MCF 10A (cell line): ENCODE results near the gene DNAJB11. TPM values are rescaled to one million over a fixed set of nuclear protein-coding genes. Genes with fewer than 3 reads are reported as not detected.

ENCODE experiments used
- BruUV-seq: library from RNA; stranded (reverse); fragments of 400-500 nt; replicated peaks from 2 replicates; lab custom pipeline; 2021; lab: Mats Ljungman, UMichigan
- CTCF ChIA-PET: fragments of 300-600 bp; sonication (Branson Sonifier 250); formaldehyde crosslinking; extraction: SDS; loops from one replicate; lab custom pipeline; 2021; ENCODE audit warnings: antibody characterized with exemption, inconsistent platforms; lab: Yijun Ruan, JAX
- POLR2A ChIA-PET: fragments of 300-600, 350-650 bp; sonication (Branson Sonifier 250); formaldehyde crosslinking; extraction: SDS; loops from one replicate; lab custom pipeline; 2020; ENCODE audit warnings: antibody characterized with exemption, inconsistent platforms; lab: Yijun Ruan, JAX
- DNase-seq: peaks from one replicate; pipeline ENCODE4 v3.0.0-alpha.2; 2018; ENCODE audit not compliant: unreplicated experiment
- H3K27ac Mint-ChIP-seq: one replicate; pipeline ENCODE4 v1.8.0; 2022; ENCODE audit warnings: mild to moderate bottlenecking, low read depth, mixed read lengths; ENCODE audit not compliant: unreplicated experiment
- H3K27me3 Mint-ChIP-seq: one replicate; pipeline ENCODE4 v1.8.0; 2022; ENCODE audit warnings: mixed read lengths; ENCODE audit not compliant: insufficient read depth, unreplicated experiment
- H3K36me3 Mint-ChIP-seq: one replicate; pipeline ENCODE4 v1.8.0; 2022; ENCODE audit warnings: mild to moderate bottlenecking, moderate library complexity, mixed read lengths; ENCODE audit not compliant: insufficient read depth, unreplicated experiment
- H3K4me1 Mint-ChIP-seq: one replicate; pipeline ENCODE4 v1.8.0; 2022; ENCODE audit warnings: mixed read lengths; ENCODE audit not compliant: insufficient read depth, unreplicated experiment
- H3K4me3 Mint-ChIP-seq: one replicate; pipeline ENCODE4 v1.8.0; 2022; ENCODE audit warnings: mild to moderate bottlenecking, moderate library complexity, mixed read lengths; ENCODE audit not compliant: unreplicated experiment
- H3K9me3 Mint-ChIP-seq: one replicate; pipeline ENCODE4 v1.8.0; 2022; ENCODE audit warnings: mixed read lengths; ENCODE audit not compliant: unreplicated experiment
- CTCF ChIP-seq: fragments of 200-600 bp; IDR thresholded peaks from one replicate; pipeline ENCODE4 v1.8.0; 2022; ENCODE audit warnings: antibody characterized with exemption, mild to moderate bottlenecking; ENCODE audit not compliant: unreplicated experiment
- intact Hi-C: fragments of 100-400 bp; cut with micrococcal nuclease; formaldehyde crosslinking; loops from 2 replicates; pipeline ENCODE4 v1.14.1; 2022
- total RNA-seq: library from RNA; stranded (reverse); gene quantifications from 2 replicates; pipeline ENCODE4 v1.2.3, GENCODE V29; 2022

Gene DNAJB11
- total RNA-seq, 1 experiment from 2014 or later, result 116 TPM

GRCh38 chr3:186600896-186601295 is 30.4 kb downstream of the DNAJB11 start:
- Mint-ChIP-seq H3K27me3 (no peaks in the 10 kb centered on the region), H3K36me3 (no peaks in the 10 kb centered on the region), H3K4me3 (no peak overlapping the region), H3K27ac (no peak overlapping the region), H3K4me1 (peaks cover 34% of the 10 kb centered on the region), H3K9me3 (no peaks in the 10 kb centered on the region)
- POLR2A ChIA-PET, result interaction anchor here (0.7 to 1.7 kb wide), 2 partner anchors 9 to 13 kb away, joined by 3 to 5 read pairs; no protein-coding TSS in a partner anchor
- intact Hi-C loops, result no loop called here
- BruUV-seq, result no TSS peak
- no peak for DNase-seq
- no peak for TF ChIP-seq CTCF
- CTCF ChIA-PET, result interaction anchor here (0.6 to 2.5 kb wide), 6 partner anchors 8 to 93 kb away, joined by 3 to 9 read pairs (median 4); no protein-coding TSS in a partner anchor

GRCh38 chr3:186603159-186603558 is 32.6 kb downstream of the DNAJB11 start:
- ChIA-PET POLR2A (interaction anchor here (1.0 to 1.3 kb wide), 2 partner anchors 13 to 36 kb away, joined by 3 to 4 read pairs; partner anchors contain the start of gene TBCCD1), CTCF (interaction anchor here (2.8 kb wide), 1 partner anchor 13 kb away, joined by 18 read pairs; no protein-coding TSS in a partner anchor)
- Mint-ChIP-seq H3K27ac (no peak overlapping the region), H3K9me3 (no peaks in the 10 kb centered on the region), H3K36me3 (no peaks in the 10 kb centered on the region), H3K4me3 (no peak overlapping the region), H3K4me1 (peaks cover 26% of the 10 kb centered on the region), H3K27me3 (no peaks in the 10 kb centered on the region)
- BruUV-seq, result no TSS peak
- intact Hi-C loops, result no loop called here
- no peak for TF ChIP-seq CTCF
- DNase-seq, result no peak

GRCh38 chr3:186605078-186605477 is 34.6 kb downstream of the DNAJB11 start:
- Mint-ChIP-seq H3K4me3 (no peak overlapping the region), H3K27ac (no peak overlapping the region), H3K36me3 (no peaks in the 10 kb centered on the region), H3K27me3 (no peaks in the 10 kb centered on the region), H3K9me3 (no peaks in the 10 kb centered on the region), H3K4me1 (peaks cover 11% of the 10 kb centered on the region)
- CTCF ChIA-PET, result interaction anchor here (0.6 to 2.8 kb wide), 5 partner anchors 9 to 751 kb away, joined by 3 to 18 read pairs (median 3); no protein-coding TSS in a partner anchor
- TF ChIP-seq CTCF, result no peak
- intact Hi-C loops, result no loop called here
- no TSS peak for BruUV-seq
- POLR2A ChIA-PET, result interaction anchor here (0.7 to 1.4 kb wide), 3 partner anchors 15 to 178 kb away, joined by 3 to 4 read pairs (median 3); partner anchors contain the start of gene EIF4A2
- no peak for DNase-seq

GRCh38 chr3:186605561-186606545 is 35.3 kb downstream of the DNAJB11 start:
- Mint-ChIP-seq H3K4me3 (no peak overlapping the region), H3K4me1 (peaks cover 11% of the 10 kb centered on the region), H3K9me3 (no peaks in the 10 kb centered on the region), H3K27ac (no peak overlapping the region), H3K27me3 (no peaks in the 10 kb centered on the region), H3K36me3 (no peaks in the 10 kb centered on the region)
- no peak for TF ChIP-seq CTCF
- BruUV-seq, result no TSS peak
- CTCF ChIA-PET, result interaction anchor here (0.6 to 2.8 kb wide), 4 partner anchors 9 to 479 kb away, joined by 3 to 18 read pairs (median 4); no protein-coding TSS in a partner anchor
- POLR2A ChIA-PET, result interaction anchor here (0.7 to 1.4 kb wide), 2 partner anchors 16 to 18 kb away, joined by 3 to 4 read pairs; no protein-coding TSS in a partner anchor
- DNase-seq, result no peak
- intact Hi-C loops, result no loop called here
